Heart left ventricle (tissue), 13 donors: Measurements from ENCODE around the gene SEMA3E.

Experiments used
- CTCF ChIP-seq, 12 donors: fragments of 200-600 bp; sonication (generic) in 4 of 12; IDR thresholded peaks; one replicate each; pipeline versions ENCODE4 v1.5.0 to v1.8.0; 2018 to 2022; ENCODE audit warnings: antibody characterized with exemption in 12 of 12, mild to moderate bottlenecking in 5 of 12
- POLR2A ChIP-seq, 2 donors: fragments of 450-650 bp; IDR thresholded peaks; one replicate each; pipeline ENCODE4 v1.6.1; 2017; ENCODE audit warnings: antibody characterized with exemption in 2 of 2, mild to moderate bottlenecking in 2 of 2, moderate library complexity in 2 of 2
- donor health status: ischemic (EF 13 %, LVEDD 7.1; RV severe dilation, severe dysfunction).
- donor health status: DM: no; HTN: yes; CAD: no.
- donor health status: DM: no; HTN: no; CAD: no.
- donor health status: ischemic (EF 25% LVEDD 6.9; RV normal size, moderate dysfunction).
- donor health status: ischemic (EF 25% LVEDD 5.7; RV mildly dilated, moderate dysfunction).
- donor health status: ischemic (EF 35%, LVEDD 5.7; RV mildly dilated, moderate dysfunction).
- donor health status: nonischemic (EF 11% LVEDD 7.7; RV severe dilation, severe dysfunction).
- donor health status: DM: yes; HTN: yes; CAD: no.
- donor health status: PGD.
- donor health status: ischemic (EF 29% LVEDD 5.4; RV normal size, mild dysfunction).
- donor health status: nonischemic (EF 23%, LVEDD 6.1; RV moderate dilation, normal function).

GRCh38 chr7:83613232-83613631 is 35.7 kb downstream of the SEMA3E start:
- no peak for TF ChIP-seq CTCF (IDR thresholded peaks at IDR 0.05)
- no peak for TF ChIP-seq POLR2A (IDR thresholded peaks at IDR 0.05)
